Fibroblast of lung (primary cell): ENCODE data around the gene HTR2A.

Source experiments
- CTCF ChIP-seq, 2 donors: IDR thresholded peaks in 1 of 2; conservative IDR thresholded peaks in 1 of 2; 1 replicate in 1 of 2; 2 replicates in 1 of 2; pipeline ENCODE4 v1.5.1; 2011 to 2012; ENCODE audit warnings: low read length in 2 of 2, control low read depth in 1 of 2, inconsistent platforms in 1 of 2, low read depth in 1 of 2, mild to moderate bottlenecking in 1 of 2
- EZH2 ChIP-seq: IDR thresholded peaks from 2 replicates; pipeline ENCODE4 v1.5.1; 2012; ENCODE audit warnings: low read length, control low read depth, mild to moderate bottlenecking; ENCODE audit errors: missing control alignments

GRCh38 chr13:46925486-46925885 is 28.6 kb upstream of the HTR2A start:
- no peak for TF ChIP-seq CTCF (conservative IDR thresholded peaks at IDR 0.05 in 1 of 2, IDR thresholded peaks at IDR 0.05 in 1 of 2; ENCODE audit: low read depth in 1 of 2, low read length in 2 of 2)
- TF ChIP-seq EZH2, result no peak
